ENCODE results near the gene RUSC2.

The RUSC2 gene, protein sequence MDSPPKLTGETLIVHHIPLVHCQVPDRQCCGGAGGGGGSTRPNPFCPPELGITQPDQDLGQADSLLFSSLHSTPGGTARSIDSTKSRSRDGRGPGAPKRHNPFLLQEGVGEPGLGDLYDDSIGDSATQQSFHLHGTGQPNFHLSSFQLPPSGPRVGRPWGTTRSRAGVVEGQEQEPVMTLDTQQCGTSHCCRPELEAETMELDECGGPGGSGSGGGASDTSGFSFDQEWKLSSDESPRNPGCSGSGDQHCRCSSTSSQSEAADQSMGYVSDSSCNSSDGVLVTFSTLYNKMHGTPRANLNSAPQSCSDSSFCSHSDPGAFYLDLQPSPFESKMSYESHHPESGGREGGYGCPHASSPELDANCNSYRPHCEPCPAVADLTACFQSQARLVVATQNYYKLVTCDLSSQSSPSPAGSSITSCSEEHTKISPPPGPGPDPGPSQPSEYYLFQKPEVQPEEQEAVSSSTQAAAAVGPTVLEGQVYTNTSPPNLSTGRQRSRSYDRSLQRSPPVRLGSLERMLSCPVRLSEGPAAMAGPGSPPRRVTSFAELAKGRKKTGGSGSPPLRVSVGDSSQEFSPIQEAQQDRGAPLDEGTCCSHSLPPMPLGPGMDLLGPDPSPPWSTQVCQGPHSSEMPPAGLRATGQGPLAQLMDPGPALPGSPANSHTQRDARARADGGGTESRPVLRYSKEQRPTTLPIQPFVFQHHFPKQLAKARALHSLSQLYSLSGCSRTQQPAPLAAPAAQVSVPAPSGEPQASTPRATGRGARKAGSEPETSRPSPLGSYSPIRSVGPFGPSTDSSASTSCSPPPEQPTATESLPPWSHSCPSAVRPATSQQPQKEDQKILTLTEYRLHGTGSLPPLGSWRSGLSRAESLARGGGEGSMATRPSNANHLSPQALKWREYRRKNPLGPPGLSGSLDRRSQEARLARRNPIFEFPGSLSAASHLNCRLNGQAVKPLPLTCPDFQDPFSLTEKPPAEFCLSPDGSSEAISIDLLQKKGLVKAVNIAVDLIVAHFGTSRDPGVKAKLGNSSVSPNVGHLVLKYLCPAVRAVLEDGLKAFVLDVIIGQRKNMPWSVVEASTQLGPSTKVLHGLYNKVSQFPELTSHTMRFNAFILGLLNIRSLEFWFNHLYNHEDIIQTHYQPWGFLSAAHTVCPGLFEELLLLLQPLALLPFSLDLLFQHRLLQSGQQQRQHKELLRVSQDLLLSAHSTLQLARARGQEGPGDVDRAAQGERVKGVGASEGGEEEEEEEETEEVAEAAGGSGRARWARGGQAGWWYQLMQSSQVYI (N-terminal part only)

GRCh38 chr9:35489313-35490154 lies at the start of gene RUSC2:
RUSC2 (plus strand) TSS chr9:35490111; CDS start chr9:35546522, 56,411 bp downstream.
- DNase-seq = peak; percentile 37

DNA sequence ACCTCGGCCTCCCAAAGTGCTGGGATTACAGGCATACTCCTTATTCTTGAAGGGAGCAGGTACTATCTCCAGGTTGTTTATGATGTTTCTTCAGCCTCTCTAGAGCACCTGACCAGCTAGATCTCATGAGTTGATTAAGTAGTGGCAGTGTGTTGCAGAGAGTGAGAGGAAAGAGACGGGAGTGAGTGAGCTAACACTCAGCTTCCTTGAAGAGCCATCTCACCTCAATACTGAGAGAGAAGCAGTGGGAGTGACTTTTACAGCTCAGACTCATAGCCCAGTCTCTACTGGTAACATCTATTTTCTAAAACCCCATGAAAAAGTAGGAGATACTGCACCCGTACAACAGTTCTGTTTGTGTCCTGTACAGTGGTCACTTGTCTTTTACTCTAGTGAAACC lies 43.9 kb upstream of the RUSC2 start:
- DNase-seq = no peak

- DNase-seq = no peak
These were observed 41.4 kb upstream of the RUSC2 start for GRCh38 chr9:35448496-35448895.

- DNase-seq = no peak
These were observed 37.4 kb upstream of the RUSC2 start for GRCh38 chr9:35452481-35452880.

GRCh38 chr9:35453786-35454185 lies 36.1 kb upstream of the RUSC2 start:
- no peak for DNase-seq

- no peak for DNase-seq
These were observed 25.5 kb upstream of the RUSC2 start for GRCh38 chr9:35464141-35465025.

DNA sequence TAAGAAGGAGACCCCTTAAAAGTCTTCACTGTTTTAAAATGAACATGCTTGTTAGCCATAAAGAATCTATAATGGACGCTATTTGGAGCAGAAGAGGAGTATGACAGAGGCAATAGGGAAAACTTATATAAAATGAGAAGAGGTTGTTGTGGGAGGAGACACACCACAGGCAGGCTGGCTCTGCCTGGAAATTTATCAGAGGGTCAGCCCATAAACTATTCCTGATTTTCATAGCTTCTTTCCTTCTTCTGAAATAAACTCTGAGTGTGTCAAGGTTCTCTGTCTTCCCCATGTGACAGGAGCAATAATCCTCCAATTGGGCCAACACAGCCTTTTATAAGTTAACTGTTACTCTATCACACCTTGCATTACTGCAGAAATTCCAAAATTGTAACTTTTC lies 19.6 kb upstream of the RUSC2 start:
- DNase-seq = no peak

DNA sequence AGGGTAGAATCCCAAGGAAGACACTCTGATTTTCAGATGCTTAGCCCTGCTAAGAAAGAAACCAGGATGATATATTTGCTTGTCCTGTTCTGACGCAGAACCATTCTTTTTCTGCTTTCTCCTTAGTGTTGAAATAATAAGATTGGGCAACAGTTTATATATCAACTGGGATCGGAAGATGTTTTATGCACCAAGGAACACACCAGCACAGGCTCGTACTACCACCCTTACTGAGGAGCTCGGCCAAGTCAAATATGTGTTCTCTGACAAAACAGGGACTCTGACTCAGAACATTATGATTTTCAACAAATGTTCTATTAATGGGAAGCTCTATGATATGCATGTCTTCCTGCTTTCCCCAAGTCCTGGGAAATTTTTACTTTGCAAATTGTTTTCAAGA lies 19.0 kb upstream of the RUSC2 start:
- no peak for DNase-seq

DNA sequence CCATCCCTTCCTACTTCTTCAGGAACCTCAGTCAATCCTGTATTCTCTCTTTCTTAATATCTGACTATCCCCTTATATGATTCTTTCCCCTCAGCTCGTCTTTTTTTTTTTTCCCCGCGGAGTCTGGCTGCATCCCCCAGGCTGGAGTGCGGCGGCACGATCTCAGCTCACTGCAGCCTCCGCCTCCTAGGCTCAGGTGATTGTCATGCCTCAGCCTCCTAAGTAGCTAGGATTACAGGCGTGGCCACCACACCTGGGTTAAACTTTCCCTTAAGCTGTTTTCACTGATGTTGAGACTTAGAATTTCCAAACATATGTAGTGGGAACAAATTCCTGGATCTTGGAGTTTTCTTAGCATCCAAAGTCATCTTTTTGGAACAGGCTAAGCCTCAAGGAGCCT lies 13.3 kb upstream of the RUSC2 start:
- DNase-seq = no peak

DNA sequence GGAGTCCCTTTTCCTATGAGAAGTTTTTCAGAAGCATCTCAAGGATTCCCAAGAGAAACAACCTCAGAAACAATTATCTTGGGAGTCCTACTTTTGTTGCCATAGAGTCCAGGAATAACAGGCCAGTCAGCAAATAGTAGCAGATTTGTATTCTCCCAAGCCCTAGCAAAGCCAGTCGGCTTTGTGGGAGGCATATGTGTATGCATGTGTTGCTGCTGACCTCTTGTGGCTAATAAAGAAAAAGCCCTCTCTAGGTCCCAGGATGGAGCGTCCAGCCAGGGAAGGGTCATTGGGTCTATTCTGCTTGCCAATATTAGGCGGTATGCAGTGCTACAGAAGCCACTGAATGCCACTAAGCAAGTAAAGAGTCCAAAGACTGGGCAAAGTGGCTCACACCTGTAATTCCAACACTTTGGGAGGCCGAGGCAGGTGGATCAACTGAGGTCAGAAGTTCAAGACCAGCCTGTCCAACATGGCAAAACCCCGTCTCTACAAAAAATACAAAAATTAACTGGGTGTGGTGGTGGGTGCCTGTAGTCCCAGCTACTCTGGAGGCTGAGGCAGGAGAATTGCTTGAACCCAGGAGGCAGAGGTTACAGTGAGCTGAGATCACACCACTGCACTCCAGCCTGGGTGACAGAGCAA lies 12.6 kb upstream of the RUSC2 start:
- peak; percentile 56 for DNase-seq

DNA sequence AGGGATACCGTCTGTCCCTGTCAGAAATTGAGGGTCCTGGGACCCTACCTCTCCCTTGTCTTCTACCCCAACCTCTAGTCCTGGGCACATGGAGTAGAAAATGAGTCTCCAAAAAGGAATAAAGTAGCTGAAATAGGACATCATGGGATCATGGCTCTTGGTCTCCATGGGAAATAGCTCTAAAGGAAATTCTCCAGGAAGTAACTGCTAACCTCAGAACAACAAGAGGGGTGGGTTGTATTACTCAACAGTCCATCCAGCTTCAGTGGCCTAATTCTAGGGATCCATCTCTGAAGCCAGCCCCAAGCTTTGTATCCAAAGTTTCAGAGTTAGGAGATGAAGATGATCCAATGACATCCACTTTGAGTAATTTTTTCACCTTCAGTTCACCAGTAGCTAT lies 11.0 kb upstream of the RUSC2 start:
- DNase-seq = no peak

- peak; percentile 23 for DNase-seq
These were observed 8.4 kb upstream of the RUSC2 start for GRCh38 chr9:35481347-35481975.

GRCh38 chr9:35482071-35482470 lies 7.8 kb upstream of the RUSC2 start:
- no peak for DNase-seq

GRCh38 chr9:35484406-35484805 lies 5.5 kb upstream of the RUSC2 start:
- no peak for DNase-seq

DNA sequence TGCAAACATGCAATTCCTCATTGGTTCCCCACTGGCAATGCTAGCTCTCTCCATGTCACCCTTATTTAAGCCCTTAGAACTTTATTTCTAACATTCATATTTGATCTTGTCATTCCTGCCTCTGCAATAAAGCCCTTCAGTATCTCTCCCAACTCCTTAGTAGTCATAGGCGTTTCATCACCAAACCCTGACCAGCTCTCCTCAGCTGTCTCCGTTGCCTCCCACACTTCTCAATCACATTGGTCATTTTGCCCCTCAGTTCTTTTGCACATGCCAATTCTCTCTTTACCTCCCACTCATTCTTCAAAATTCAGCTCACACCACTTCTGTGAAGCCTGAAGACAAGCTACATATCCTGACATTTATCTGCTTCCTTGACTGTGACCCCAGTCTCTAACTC lies 2.8 kb upstream of the RUSC2 start:
- no peak for DNase-seq

- DNase-seq = no peak
These were observed 1.9 kb upstream of the RUSC2 start for GRCh38 chr9:35488021-35488420.

- DNase-seq = no peak
These were observed 1.2 kb upstream of the RUSC2 start for GRCh38 chr9:35488566-35489312.

DNA sequence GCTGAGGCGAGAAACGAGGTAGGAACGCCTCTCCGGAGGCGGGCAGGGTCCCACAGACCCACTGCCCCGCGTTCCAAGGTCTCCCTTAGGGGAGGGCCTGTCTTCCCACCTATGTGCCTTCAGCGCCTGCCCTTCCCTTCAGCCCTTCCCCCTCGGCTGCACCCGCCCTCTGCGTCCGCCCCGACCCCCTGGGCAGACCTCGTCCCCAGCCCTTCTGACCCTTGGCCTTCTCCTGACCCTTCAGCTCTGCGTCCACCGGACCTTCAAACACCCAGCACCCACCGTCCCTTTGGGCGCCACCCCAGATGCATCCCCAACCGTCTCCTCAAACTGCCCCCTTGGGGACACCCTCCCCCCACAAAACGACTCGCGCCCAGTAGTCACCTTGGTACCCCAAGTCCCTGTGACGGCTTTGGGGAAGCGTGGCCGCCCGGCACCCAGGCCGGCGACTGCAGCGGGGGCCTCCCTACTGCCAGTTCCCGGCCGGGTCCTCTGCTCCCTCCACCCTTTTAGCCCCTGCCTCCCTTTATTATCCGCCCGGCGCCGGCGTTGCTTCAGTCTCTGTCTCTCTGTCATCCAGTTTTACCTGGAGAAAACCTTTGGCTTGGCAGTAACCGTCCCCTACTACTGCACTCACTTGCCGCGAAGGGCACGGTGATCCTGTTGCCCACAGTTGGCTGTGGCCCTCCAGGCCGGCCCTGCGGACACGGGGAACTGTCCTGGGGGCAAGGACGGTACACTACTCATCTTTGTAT lies 421 bp downstream of the RUSC2 start:
- DNase-seq = no peak

Data from CD4-positive, alpha-beta T cell treated with Interleukin-17A for 1 hour (primary cell).